Choroid plexus epithelial cell (primary cell): ENCODE results near the gene CYS1.
A peak's percentile ranks its signal among the peaks of the same experiment; 100 is the strongest.

Source experiments
- DNase-seq: peaks from one replicate; pipeline ENCODE4 v3.0.0-alpha.2; 2010; ENCODE audit warnings: low read depth
- H3K4me3 ChIP-seq: 2 replicates; pipeline ENCODE4 v1.5.1; 2011; ENCODE audit warnings: low read depth, mild to moderate bottlenecking, control low read depth, low read length, moderate library complexity
- CTCF ChIP-seq: conservative IDR thresholded peaks from 2 replicates; pipeline ENCODE4 v1.5.1; 2011; ENCODE audit warnings: low read depth, mild to moderate bottlenecking, control low read depth, inconsistent platforms, low read length, moderate library complexity

The CYS1 gene

DNA sequence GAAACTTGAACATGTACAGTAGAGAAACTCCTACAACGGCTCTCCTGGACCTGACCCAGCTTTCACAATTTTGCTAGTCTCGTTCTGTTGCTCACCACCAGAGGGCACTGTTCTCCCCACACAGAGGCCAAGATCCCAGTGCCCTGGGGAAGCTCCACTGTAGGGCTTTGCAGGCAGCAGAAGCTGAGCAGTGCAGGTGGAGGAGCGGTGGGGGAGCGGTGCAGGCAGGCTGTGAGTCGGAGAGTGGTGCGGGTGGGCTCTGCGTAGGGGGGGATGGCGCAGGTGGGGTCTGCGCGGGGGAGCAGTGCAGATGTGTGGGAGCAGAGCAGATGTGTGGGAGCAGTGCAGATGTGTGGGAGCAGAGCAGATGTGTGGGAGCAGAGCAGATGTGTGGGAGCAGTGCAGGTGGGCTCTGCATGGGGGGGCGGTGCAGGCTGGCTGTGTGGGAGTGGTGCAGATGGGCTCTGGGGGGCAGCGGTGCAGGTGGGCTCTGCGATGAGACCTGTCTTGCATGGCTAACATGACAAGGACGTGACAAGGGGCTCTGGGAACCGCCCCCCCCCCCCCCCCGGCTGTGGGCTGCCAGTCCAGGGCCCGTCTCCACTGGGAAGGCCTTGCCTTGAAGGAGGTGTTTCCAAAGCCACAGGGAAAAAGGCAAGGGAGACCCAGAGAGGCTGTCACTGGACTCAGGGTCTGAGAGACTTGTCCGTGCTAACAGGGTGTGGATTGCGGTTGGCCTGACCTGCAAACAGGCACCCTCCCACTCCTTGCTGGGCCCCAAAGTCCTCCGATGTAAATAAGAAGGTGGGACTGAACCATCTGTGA lies 7.3 kb downstream of the CYS1 start:
- DNase-seq = peak; percentile 93
- H3K4me3 ChIP-seq = no peak overlapping the region
- TF ChIP-seq CTCF = peak; percentile 95

GRCh38 chr2:10071595-10071994 lies 8.6 kb downstream of the CYS1 start:
- H3K4me3 ChIP-seq = no peak overlapping the region
- TF ChIP-seq CTCF = no peak
- DNase-seq = no peak

- DNase-seq = no peak
- TF ChIP-seq CTCF = no peak
- no peak overlapping the region for H3K4me3 ChIP-seq
Measured at GRCh38 chr2:10071176-10071575, 9.0 kb downstream of the CYS1 start.

DNA sequence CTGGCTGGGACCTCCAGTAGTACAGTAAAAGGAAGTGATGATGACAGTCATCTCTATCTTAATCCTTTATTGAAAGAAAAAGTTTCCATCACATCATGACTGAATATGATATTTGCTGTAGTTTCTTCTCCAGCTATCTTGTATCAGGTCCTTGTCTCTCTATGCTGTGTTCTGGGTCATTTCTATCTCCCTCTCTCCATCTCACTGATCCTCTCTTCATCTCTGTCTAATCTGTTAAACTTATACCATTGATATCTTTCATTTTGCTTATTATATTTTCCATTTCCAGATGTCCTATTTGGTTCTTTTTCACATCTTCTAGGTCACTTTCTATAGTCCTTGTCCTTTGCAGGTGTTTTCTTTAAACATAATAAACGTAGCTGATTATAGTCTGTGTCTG lies 12.3 kb downstream of the CYS1 start:
- H3K4me3 ChIP-seq = no peak overlapping the region
- no peak for DNase-seq
- TF ChIP-seq CTCF = no peak

DNA sequence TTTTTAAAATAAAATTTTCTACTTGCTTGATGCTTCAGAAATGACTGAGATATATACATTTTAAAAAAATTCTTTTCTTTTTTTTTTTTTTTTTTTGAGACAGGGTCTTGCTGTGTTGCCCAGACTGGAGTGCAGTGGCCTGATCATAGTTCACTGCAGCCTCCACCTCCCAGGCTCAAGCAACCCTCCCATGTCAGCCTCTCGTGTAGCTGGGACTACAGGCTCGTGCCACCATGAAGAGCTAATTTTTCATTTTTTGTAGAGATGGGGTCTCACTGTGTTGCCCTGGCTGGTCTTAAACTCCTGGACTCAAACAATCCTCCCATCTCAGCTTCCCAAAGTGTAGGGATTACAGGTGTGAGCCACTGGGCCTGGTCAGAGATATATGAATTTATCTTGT lies 12.9 kb downstream of the CYS1 start:
- no peak for DNase-seq
- TF ChIP-seq CTCF = no peak
- no peak overlapping the region for H3K4me3 ChIP-seq

- no peak for DNase-seq
- TF ChIP-seq CTCF = no peak
- H3K4me3 ChIP-seq = no peak overlapping the region
Measured at GRCh38 chr2:10065773-10066055, 14.5 kb downstream of the CYS1 start.
